ENCODE measurements around the gene MACROD2.

Gene MACROD2

DNA sequence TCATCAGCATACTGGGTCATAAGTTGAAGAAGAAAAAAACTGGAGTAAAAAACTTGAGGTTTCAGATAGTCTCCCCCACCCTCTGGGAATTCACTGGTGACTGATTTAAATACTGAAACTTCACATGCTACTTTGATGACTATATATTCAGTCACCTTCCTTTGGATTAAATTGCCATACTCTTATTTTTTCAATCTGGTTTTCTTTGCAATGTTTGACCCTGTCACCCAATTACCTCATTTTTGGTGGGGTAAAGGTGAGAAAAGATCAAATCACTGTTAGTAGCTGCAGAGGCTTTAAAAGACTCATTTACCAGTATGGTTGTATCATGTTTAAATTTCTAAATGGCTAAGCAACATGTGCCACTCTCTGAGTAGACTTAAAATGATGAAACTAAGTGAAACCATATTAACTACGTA is 1204.8 kb downstream of the MACROD2 start:
- no peak for TF ChIP-seq CTCF (IDR thresholded peaks at IDR 0.05; ENCODE audit: borderline replicate concordance, insufficient read depth, low read depth, low read length)
- H3K4me3 ChIP-seq (ENCODE audit: low read depth, low read length): no peak overlapping the region

- no peak overlapping the region for H3K4me3 ChIP-seq (ENCODE audit: low read depth, low read length)
- no peak for TF ChIP-seq CTCF (IDR thresholded peaks at IDR 0.05; ENCODE audit: borderline replicate concordance, insufficient read depth, low read depth, low read length)
These were observed 1206.3 kb downstream of the MACROD2 start for GRCh38 chr20:15201602-15202001.

GRCh38 chr20:15204234-15204633 is 1208.9 kb downstream of the MACROD2 start:
- TF ChIP-seq CTCF (IDR thresholded peaks at IDR 0.05; ENCODE audit: borderline replicate concordance, insufficient read depth, low read depth, low read length): no peak
- H3K4me3 ChIP-seq (ENCODE audit: low read depth, low read length): no peak overlapping the region

DNA sequence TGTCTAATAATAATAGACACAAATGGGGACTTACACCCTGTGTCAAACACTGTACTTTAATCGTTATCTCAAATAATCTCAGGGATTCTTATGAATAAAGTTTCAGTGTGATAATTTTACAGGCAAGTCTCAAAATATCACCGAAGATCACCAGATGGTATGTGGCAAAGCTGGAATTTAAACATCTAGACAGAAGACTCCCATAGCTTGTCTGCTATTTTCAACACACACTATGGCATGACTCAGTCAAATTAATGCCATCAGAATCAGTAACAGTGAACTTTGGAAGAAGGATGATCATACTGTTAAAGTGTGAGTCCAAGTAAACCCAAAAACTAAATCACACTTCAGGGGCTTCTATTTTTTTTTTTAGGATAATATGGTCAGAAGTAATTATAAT is 1209.7 kb downstream of the MACROD2 start:
- no peak overlapping the region for H3K4me3 ChIP-seq (ENCODE audit: low read depth, low read length)
- TF ChIP-seq CTCF (IDR thresholded peaks at IDR 0.05; ENCODE audit: borderline replicate concordance, insufficient read depth, low read depth, low read length): no peak

DNA sequence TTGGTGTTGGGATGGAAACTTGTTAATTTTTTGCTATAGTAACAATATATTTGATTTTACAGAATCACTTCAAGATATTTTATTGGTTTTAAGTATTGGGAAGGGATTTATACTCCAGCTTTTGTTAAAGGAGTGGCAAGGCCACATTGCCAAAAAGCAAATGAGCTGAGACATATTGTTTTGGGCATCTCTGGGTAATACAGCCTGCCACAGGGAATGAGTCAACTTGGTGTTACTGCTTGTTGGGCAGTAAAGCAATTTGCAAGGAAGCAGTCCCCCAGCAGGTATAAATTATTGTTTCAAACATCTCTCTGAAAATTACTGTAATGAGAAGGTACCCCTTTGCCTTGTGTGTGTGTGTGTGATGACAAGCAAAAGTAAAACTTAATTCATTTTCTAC is 1210.4 kb downstream of the MACROD2 start:
- TF ChIP-seq CTCF (IDR thresholded peaks at IDR 0.05; ENCODE audit: borderline replicate concordance, insufficient read depth, low read depth, low read length): no peak
- H3K4me3 ChIP-seq (ENCODE audit: low read depth, low read length): no peak overlapping the region

- no peak overlapping the region for H3K4me3 ChIP-seq (ENCODE audit: low read depth, low read length)
- TF ChIP-seq CTCF (IDR thresholded peaks at IDR 0.05; ENCODE audit: borderline replicate concordance, insufficient read depth, low read depth, low read length): no peak
These were observed 1214.2 kb downstream of the MACROD2 start for GRCh38 chr20:15209537-15209936.

DNA sequence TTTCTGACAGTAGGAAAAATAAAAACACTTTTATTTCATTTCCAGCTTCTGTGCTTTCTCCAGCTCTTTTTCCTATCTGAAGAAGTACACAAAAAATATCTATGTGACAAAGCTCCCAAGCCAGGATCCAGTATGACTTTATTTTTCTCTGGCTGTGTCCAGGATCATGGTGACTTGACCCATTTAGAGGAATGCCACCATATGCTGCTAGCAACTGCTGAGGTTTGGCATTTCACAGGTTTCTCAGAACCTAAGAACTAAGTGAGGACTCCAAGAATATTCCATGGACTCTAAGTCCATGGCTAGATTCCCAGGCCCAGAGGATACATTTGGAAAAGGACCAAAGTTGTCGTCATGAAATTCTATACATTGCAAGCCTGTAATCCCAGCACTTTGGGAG is 1218.7 kb downstream of the MACROD2 start:
- no peak for TF ChIP-seq CTCF (IDR thresholded peaks at IDR 0.05; ENCODE audit: borderline replicate concordance, insufficient read depth, low read depth, low read length)
- no peak overlapping the region for H3K4me3 ChIP-seq (ENCODE audit: low read depth, low read length)

All from GM12875 (cell line).